Measurements from ENCODE around the gene TCF12.
"Not testable (repeated sequence)": the region's sequence is repeated elsewhere in the genome, so short reads cannot be mapped to it uniquely, and the experiment has no call there.

TCF12 gene

GRCh38 chr15:56996746-56997470 is 78.5 kb downstream of the TCF12 start:
- TF ChIP-seq CTCF (IDR thresholded peaks at IDR 0.05; ENCODE audit: control insufficient read depth, extremely low read depth, insufficient read depth), result no peak
- no peak for DNase-seq (ENCODE audit: low read depth)
- no peak overlapping the region for H3K4me3 ChIP-seq (ENCODE audit: low read depth, low read length)

- H3K4me3 ChIP-seq (ENCODE audit: low read depth, low read length), result no peak overlapping the region
- TF ChIP-seq CTCF (IDR thresholded peaks at IDR 0.05; ENCODE audit: control insufficient read depth, extremely low read depth, insufficient read depth), result no peak
- no peak for DNase-seq (ENCODE audit: low read depth)
Observed at GRCh38 chr15:57003418-57003817, 85.0 kb downstream of the TCF12 start.

DNA sequence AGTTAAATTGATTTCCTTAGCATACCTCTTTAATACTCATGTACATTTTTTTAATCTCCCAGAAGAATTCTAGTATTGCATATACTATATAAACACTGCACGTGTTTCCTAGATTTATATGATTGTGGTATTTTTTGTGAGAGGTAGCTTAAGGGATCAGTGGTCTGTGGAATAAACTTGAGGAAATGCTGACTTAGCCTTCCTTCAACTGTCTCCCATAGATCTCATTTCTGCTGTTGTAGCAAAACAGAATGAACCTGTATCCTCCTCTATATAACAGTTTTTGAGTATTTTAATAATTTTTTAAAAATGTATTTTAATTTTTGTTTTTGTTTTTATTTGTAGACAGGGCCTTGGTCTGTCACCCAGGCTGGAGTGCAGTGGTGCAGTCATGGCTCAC is 86.8 kb downstream of the TCF12 start:
- TF ChIP-seq CTCF (IDR thresholded peaks at IDR 0.05; ENCODE audit: control insufficient read depth, extremely low read depth, insufficient read depth), result no peak
- DNase-seq (ENCODE audit: low read depth), result no peak
- H3K4me3 ChIP-seq (ENCODE audit: low read depth, low read length), result no peak overlapping the region

- not testable (repeated sequence) for H3K4me3 ChIP-seq (ENCODE audit: low read depth, low read length); DNase-seq (ENCODE audit: low read depth)
Observed at GRCh38 chr15:57007797-57008196, 89.4 kb downstream of the TCF12 start.

DNA sequence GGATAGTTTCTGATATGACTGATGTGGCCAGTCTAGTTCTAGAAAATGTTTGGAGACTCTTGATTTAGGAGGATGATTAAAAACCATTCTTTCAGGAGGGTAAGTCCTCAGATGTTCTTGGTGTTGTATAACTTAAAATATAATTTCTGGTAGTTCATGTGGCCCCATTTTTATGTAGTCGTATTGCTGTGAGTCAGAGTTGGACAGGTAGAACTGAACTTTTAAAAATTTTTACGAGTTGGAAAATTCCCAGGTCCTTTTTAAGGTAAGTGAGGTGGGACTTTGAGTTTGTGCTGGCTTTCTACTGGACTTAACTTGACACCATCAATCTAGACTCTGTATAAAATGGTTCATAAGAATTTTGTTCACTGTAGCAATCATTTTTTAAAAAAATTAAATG is 92.3 kb downstream of the TCF12 start:
- DNase-seq (ENCODE audit: low read depth), result no peak
- TF ChIP-seq CTCF (IDR thresholded peaks at IDR 0.05; ENCODE audit: control insufficient read depth, extremely low read depth, insufficient read depth), result no peak
- no peak overlapping the region for H3K4me3 ChIP-seq (ENCODE audit: low read depth, low read length)

DNA sequence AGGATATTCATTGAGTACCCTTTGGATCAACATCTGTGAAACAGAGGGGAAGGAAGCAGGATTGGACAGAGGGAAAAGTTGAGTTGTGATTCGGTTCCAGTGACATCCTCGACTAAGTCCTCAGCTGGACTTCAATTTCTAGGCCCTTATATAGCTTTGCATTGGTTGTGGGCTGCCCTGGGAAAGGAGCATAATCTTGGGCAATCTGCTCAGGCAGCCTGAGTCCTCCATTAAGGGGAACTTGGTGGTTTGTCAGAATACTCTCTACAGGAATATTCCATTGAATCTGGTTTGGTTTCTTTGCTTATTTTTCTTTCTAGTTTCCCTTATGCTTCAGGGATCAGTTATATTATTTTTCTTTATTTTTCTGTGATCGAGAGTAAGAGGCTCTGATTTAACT is 94.1 kb downstream of the TCF12 start:
- no peak overlapping the region for H3K4me3 ChIP-seq (ENCODE audit: low read depth, low read length)
- no peak for TF ChIP-seq CTCF (IDR thresholded peaks at IDR 0.05; ENCODE audit: control insufficient read depth, extremely low read depth, insufficient read depth)
- DNase-seq (ENCODE audit: low read depth), result no peak

DNA sequence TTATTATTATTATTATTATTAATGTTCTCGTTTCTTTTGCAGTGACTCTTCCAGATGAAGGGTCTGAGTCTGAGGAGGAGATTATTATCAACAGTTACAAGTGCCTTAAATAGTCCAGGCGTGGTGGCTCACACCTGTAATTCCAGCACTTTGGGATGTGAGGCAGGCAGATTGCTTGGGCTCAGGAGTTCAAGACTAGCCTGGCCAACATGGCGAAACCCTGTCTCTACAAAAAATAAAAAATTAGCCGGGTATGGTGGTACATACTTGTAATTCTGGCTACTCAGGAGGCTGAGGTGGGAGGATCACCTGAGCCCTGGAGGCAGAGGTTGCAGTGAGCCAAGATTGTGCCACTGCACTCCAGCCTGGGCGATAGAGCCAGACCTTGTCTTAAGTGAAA is 96.5 kb downstream of the TCF12 start:
- DNase-seq (ENCODE audit: low read depth); H3K4me3 ChIP-seq (ENCODE audit: low read depth, low read length): not testable (repeated sequence)

DNA sequence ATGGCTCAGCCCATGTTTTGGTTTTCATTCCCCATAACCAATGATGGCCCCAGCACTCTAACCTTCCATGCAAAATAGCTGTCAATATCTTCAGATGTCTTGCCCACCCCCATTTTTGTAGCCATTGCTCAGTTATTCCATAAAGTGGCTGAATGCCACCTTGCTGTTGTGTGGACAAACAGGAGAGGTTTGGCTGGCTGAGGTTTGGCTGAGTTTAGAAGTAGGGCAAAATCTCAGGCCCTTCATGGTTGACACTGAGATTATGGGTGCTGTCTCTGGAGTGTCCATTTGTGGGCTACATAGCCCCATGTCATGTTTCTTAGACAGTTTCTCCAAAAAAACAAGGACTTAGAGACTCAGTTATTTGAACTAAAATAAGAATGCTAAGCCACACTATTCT is 96.9 kb downstream of the TCF12 start:
- no peak for TF ChIP-seq CTCF (IDR thresholded peaks at IDR 0.05; ENCODE audit: control insufficient read depth, extremely low read depth, insufficient read depth)
- no peak overlapping the region for H3K4me3 ChIP-seq (ENCODE audit: low read depth, low read length)
- DNase-seq (ENCODE audit: low read depth), result no peak
